ENCODE data around the gene NRXN2.

NRXN2 gene

DNA sequence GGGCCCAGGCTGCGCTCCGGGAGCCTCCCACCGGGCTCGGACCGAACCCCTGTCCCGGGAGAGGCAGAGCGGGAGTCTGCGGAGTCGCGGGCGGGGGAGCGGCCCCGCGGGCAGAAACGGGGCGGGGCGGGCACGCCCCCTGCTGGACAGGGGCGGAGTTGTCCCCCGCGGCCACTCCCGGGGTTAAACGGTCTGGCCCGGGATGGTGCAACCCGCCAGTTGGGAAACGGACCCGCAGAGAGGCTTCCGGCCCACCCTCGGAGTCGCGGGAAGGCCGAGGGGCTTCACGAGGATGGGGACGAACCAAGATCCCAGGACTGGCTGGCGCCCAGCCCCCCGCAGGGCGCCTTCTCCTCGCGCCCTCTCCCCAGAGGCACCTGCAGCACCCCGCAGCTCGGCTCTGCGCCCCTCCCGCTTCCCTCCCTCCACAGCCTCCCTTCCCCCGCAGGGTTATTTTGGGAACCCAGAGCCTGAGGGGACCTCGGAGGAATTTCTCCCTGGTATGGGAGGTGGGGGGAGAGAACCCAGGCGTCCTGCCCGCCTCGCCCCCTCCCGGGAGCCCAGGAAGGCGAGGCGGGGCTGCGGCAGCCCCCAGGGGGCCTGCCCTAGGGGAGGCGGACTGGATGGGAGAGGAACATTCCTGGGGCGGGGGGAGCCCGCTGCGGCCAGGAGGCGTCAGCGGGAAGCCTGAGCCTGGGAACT, 20.0 kb upstream of the NRXN2 start:
- peak; percentile 79 to 83 for DNase-seq

GRCh38 chr11:64742087-64742888, 19.3 kb upstream of the NRXN2 start:
- DNase-seq: peak; percentile 40 to 55

DNA sequence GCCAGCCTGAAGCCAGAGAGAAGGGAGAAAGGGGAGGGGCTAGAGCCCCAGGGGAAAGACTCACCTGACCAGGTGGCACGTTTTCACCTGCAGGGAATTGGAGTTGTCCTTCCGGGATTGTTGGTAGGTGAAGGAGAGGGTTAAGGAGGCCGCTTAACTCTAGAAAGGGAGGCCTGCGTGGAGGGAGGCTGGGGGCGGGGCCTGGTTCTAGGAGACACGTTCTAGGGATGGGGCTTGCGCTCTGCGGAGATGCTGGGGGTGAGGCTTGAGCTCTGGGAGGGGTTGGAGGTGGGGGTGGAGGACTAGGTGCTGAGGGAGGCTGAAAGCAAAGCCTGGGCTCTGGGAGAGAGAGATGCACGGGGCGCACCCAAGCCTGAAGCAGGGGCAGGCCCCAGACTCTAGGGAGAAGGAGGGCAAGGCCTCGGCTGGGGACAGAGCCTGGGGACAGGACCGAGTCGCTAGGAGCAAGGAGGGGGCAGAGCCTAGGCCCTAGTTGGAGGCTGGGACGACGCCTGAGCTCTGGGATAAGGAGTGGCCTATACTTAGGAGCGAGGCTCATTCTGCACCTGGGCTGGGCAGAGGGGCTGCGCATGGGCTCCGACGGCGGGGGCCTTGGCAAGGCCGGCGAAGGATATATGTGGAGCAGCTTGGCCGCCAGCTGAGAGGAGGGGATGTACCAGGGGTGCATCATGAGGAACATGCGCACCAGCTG, 18.5 kb upstream of the NRXN2 start:
- no peak for DNase-seq

DNA sequence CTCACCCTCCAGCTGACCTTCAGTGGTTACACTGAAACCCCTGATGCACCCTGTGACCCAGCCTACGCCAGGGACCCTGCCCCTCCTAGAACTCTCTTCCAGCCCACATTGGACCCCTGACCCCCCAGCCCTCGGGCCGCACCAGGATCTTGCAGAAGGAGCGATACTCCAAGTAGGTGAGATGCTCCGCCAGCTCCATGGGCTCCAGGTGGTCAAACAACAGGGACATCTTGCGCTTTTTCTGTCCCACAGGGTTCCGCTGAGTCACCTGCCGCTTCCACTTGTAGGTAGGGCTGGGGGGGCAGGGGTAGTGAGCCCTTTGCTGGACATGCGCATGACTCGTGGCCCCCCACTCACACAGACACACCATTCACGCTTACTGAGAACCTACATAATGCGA, 16.9 kb upstream of the NRXN2 start:
- no peak for DNase-seq

- DNase-seq: no peak
Observed at GRCh38 chr11:64736654-64737053, 13.7 kb upstream of the NRXN2 start.

- DNase-seq: no peak
Observed at GRCh38 chr11:64735725-64736259, 12.8 kb upstream of the NRXN2 start.

DNA sequence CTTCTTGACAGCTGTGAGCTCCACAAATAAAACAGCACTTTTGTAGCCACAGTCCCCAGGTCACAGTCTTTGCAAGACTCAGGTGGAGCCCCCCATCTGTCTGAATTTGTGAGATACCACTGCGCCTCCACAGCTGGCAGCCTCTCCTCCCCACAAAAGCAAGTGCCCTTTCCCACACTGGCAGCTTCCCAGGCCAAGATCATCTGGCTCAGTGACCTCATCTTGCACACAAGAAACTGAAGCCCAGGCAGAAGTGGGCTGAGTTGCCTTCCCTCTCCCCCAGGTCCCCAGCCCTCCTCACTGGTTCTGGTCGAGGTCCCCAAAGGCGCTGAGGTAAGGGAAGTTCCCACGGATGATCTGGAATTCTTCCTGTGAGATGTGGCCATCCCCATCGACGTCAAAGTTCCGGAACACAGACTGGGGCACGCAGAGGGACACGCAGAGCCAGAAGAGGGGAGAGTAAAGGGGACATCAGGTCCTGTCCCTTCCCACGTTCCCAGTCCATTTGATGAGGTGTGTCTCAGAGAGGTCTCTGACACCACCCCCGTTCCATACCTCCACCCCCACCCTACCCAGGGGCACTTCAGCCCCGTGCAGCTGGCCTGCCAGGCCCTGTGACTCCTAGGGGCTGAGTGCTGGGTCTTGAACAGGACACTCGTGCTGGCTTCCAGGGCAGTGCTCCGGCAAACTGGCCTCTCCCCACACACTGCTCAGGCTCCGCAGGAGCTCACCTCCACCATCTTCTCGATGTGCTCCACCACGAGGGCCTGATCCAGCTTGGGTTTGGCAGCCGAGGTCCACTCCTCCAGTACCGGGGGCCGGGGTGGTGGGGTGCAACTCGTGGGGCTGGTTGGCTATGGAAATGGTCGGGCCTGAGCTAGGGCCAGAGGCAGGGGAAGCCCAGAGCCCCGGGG, 12.1 kb upstream of the NRXN2 start:
- DNase-seq: no peak

DNA sequence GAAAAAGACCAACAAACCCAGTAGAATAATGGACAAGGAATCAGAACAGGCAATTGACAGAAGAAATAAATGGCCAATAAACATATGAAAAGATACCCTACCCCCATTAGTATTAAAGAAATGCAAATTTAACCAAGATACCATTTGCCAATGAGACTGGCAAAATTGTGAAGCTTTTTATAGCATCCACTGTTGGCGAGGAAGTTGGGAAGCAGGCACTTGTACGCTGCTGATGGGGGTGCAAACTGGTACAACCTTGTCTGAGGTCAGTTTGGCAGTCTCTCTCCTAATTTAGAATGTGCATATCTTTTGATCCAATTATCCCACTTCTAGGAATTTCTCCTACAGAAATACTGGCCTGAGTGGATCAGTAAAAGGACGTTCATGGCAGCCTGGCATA, 8.6 kb upstream of the NRXN2 start:
- no peak for DNase-seq

- peak; percentile 45 to 49 for DNase-seq
Observed at GRCh38 chr11:64729851-64730382, 6.9 kb upstream of the NRXN2 start.

DNA sequence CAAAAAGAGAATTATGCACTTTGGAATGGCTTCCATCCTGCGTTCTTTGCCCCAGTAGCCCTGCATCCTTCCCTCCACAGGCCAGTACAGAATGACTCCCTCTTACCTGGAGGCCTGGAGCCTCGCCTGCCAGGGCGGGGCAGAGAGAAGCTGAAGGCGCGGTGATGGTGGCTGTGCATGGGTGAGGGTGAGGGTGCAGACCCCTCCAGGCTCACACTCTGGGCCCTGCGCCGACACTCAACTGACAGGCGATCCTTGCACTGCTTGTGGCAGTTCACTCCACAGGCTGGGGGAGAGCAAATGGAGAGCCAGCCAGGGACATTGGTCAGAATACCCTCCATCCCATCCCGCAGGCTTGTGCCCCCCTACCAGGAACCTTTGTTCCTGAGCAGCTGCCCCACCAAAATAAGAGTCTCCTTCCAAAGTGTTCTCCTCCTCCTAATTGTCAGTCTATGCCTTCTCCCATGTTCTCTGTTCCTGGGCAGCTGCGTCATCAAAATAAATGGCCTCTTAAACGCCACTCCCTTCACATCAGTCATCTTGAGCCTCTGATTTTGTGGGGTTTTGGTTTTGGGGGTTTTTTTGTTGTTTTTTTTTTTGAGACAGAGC, 5.9 kb upstream of the NRXN2 start:
- no peak for DNase-seq

DNA sequence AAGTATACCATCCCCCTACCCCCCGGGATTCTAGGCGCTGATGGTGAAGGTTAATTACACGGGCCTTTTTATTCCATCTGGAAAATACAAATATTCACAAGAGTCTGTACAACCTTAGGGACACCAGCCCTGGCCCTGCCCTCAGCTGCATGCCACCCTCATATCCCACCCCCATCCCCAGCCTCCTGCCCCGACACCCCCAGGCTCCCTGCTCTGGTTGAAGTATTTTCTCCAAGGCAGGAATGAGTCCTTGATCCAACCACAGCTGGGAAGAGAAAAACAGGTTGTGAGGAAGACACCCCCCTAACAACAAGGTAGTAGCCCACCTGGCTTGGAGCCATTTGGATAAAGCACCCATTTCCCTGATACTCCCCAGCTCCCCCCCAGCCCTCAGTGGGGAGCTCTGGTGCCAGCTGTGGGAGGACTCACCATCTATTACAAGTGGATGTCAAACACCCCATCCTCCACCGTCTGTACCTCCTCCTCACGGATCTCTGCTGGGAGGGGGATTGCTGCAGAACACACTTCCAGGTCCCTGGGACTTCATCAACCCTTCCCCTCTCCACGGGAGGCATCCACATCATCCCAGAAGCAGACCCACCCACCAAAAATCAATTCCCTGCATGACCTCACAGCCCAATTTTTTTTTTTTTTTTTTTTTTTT, 4.0 kb upstream of the NRXN2 start:
- DNase-seq: no peak

- no peak for DNase-seq
Observed at GRCh38 chr11:64726211-64726641, 3.2 kb upstream of the NRXN2 start.

GRCh38 chr11:64724863-64725532, 2.0 kb upstream of the NRXN2 start:
- no peak for DNase-seq

DNA sequence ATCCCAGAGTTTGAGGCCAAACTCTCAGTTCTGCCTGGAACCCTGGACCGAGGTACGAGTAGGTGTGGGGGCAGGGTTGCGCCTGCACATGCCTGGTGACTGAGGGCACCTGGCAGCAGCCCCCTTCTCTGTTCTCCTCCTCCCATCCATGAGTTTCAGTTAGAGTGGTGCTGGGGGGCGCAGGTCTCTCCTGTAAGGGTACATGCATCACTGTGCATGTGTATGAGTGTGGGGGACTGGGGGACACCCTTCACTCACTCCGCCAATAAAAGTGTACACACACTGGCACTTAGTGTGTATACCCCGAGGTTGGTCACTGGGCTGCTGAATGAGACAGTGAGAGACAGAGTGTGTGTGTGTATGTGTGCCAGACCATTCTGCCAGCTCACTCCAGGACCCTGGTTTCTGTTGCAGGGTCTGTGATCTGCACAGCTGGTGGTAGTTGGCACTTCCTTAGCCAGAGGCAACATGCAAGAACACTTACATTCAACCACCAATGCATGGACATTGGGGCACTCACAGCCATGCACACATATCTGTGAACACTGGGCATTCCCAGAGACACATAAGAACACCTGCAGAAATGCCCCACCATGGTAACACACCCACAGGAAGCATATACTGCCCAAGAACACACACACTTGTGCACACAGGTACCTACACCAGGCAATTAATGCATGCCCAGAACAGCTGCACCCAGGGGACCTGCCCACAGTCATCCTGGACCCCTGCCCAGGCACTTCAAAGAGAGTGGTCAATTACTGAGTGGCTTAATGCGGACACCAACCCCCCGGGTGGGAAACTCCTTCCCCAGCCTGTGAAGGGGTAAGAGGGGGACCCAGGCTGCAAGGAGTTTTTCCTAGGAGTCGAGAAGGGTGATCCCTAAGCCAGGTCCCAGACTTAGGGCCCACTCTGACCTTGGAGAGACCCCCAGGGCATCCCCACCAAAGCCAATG, 1.2 kb upstream of the NRXN2 start:
- DNase-seq: no peak

DNA sequence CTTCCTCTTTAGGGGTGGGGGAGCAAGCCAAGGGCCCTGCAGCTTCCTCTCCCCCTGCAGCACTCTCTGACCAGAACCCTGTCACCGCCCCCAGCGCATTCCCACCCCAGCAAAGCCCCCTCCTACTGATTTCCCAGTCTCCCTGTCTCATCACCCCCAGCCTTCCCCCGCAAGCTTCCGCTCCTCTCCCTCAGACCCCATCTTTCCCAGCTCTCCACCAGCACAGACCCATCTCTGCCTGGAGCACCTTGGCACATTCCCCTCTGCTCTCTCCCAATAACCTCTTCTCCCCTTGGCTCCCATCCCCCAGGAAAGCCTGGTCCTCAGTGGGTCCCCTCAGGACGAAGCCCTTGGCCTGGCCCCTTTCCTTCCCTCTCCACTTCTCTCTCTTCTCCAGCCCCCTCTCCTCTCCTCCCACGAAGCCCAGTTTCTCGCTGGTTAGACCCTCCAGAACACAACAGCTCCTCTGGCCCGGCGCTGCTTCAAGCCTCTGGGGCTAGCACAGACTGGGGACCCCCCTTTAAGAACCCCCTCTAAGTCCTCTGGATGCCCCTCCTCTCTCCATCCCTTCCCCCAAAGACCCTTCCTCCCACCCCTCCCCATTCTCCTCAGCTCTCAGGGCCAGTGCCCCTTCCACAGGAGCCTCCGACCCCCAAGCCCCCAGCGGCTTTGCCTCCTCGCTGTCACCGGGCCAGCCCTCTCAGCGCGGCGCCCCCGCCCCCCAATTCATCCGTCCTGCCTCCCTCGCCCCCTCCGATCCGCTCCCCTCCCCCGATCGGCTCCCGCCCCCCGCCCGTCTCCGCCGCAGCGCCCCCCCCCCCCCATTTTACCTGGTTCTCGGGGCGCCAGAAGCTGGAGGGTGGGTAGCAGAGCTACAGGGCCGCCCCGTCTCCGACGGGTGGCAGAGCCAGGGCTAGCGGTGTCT, 594 bp downstream of the NRXN2 start:
- no peak for DNase-seq

DNA sequence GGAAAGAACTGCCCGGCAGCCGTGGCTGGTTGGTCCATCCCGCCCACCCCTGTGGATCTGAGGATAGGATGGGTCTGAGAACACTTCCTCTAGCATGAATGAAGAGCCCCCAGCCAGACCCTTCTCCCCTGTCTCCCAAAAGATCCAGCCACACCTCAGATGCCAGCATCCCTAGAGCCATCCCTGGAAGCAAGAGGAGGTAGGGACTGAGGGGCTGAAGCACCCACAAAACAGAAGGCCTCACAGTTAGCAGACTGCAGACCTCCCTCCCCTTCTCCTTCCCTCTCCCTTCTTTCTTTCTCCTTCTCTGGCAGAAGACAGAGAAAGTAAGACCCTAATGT, 1.7 kb downstream of the NRXN2 start:
- DNase-seq: no peak

DNA sequence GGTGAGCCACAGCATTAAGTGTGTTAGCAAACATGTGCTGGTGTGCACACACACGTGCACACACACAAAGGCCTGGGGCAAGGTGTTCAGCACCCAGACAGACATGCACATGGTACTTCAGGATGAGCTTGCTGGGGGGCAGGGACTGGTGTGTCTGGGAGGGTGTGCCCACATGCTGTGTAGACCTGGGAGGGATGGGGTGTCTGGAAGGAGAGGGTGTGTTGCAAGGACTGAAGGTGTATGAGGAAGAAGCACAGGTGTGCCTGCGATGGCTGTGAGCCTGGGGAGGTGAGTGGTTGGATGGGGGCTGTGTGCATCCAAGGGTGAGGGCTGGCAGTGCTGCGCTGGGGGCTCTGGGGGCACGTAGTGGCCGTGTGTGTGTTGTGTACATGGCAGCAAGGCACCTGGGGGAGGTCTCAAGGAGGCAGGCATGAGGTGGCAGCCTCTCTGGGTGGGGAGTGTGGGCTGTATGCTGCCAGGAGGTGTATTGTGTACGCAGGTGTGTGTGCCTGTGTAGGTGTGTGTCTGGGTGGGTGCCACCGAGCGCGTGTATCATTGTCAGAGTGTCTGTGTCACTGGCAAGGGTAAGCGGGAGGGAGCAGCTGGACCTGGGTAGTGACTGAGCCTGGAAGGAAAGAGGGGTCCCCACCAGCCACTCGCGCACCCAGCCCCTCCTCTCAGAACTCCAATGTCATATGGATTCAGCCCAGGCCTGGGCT, 2.2 kb downstream of the NRXN2 start:
- DNase-seq: no peak

DNA sequence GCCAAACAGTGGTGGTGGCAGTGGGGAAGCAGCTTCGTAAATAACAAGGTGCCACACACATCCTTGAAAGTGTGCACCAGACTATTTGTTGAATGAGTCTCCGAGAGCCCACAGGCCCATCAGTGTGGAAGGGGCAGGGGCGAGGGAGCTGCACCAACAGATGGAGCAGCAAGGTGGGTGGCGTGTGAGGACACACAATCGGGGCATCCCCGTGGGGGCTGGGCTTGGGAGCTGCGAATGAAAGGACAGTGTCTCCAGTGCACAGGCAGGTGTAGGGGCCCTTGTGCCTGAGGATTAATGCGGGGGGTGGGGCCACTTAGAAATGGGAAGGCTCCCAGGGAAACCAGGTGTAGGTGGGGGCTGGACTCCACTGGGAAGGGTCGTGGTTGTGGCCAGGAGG, 2.8 kb downstream of the NRXN2 start:
- DNase-seq: no peak
